CD4-positive, alpha-beta T cell treated with Interleukin-15 for 4 hours (primary cell): Measurements from ENCODE around the gene TEAD1.

ENCODE experiments used
- DNase-seq: peaks from one replicate; pipeline ENCODE4 v3.0.0-alpha.2; 2020; ENCODE audit warnings: low spot score

TEAD1 gene

GRCh38 chr11:12986194-12986898 is 312.1 kb downstream of the TEAD1 start:
- no peak for DNase-seq

DNA sequence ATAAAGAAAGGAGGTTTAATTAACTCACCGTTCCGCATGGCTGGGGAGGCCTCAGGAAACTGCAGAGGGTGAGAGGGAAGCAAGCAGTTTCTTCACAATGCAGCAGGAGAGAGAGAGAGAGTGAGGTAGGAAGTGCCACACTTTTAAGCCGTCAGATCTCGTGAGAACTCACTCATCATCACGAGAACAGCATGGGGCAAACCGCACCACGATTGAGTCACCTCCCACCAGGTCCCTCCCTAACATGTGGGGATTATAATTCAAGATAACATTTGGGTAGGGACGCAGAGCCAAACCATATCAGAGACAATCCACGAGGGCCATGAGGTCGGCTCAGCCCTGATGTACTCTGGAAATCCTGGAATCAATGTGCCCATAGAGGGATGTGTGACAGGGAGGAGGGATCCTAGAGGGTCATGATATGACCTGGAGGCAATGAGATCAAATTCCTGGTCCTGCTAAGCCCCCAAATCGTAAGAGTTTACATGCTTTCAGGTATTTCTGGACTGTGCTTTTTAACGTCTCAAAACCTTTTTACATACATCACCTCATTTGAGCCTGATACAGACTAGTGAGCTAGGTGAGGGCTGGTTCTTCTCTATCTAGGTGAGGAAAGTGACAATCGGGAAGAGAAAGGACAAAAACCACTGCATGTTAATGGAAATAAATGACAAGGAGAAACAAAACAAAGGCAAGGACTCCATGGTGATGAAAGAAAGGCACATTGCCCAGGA is 315.4 kb downstream of the TEAD1 start:
- no peak for DNase-seq

GRCh38 chr11:12990162-12990480 is 315.9 kb downstream of the TEAD1 start:
- DNase-seq = no peak

- DNase-seq = no peak
These were observed 317.2 kb downstream of the TEAD1 start for GRCh38 chr11:12991426-12991825.

DNA sequence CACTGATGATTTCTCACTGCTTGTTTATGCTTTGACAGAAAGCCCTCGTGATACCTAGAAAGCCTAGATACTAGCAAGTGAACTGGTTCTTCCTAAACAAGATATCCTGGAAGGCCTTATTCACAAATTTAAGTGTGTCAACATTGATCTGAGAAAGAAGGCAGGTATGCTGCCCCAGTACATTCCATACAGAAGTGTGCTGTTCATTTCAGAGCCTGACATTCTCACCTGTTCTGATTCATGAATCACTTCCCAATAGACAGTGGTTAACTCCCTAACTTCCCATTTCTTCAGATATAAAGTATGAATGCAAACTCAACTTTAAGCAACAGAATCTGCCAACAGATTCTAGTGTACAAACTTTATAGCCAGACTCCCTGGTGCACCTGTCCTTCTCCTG is 319.4 kb downstream of the TEAD1 start:
- DNase-seq = no peak
